KMS-11 (cell line): ENCODE results near the gene FANCC.

Source experiments
- H2AFZ ChIP-seq: fragments of 200-600 bp; sonication (generic); 2 replicates; pipeline ENCODE4 v1.6.1; 2016; ENCODE audit warnings: antibody characterized with exemption, mixed run types, low read depth
- H3K27ac ChIP-seq: fragments of 200-600 bp; sonication (generic); 2 replicates; pipeline ENCODE4 v1.6.1; 2016; ENCODE audit warnings: mild to moderate bottlenecking, mixed run types
- H3K27me3 ChIP-seq: fragments of 200-600 bp; sonication (generic); 2 replicates; pipeline ENCODE4 v1.6.1; 2017; ENCODE audit warnings: mild to moderate bottlenecking, low read depth, mixed run types, moderate library complexity; ENCODE audit not compliant: insufficient read depth
- H3K36me3 ChIP-seq: fragments of 200-600 bp; sonication (generic); 2 replicates; pipeline ENCODE4 v1.6.1; 2017; ENCODE audit warnings: mild to moderate bottlenecking, mixed run types; ENCODE audit not compliant: insufficient read depth
- H3K4me1 ChIP-seq: fragments of 200-600 bp; sonication (generic); 2 replicates; pipeline ENCODE4 v1.6.1; 2016; ENCODE audit warnings: mild to moderate bottlenecking, low read depth, mixed run types; ENCODE audit not compliant: poor library complexity, severe bottlenecking
- H3K4me2 ChIP-seq: fragments of 200-600 bp; sonication (generic); 2 replicates; pipeline ENCODE4 v1.7.0; 2016; ENCODE audit warnings: mild to moderate bottlenecking, mixed run types
- H3K4me3 ChIP-seq: fragments of 200-600 bp; sonication (generic); IDR thresholded peaks from 2 replicates; pipeline ENCODE4 v1.6.1; 2017; ENCODE audit warnings: low read depth, low read length, mixed read lengths; ENCODE audit not compliant: insufficient read depth
- H3K79me2 ChIP-seq: fragments of 200-600 bp; sonication (generic); 2 replicates; pipeline ENCODE4 v1.6.1; 2016; ENCODE audit warnings: low read depth, mixed run types; ENCODE audit not compliant: insufficient read depth
- H3K9ac ChIP-seq: fragments of 200-600 bp; sonication (generic); 2 replicates; pipeline ENCODE4 v1.6.1; 2016; ENCODE audit warnings: mild to moderate bottlenecking, mixed run types
- H4K20me1 ChIP-seq: fragments of 200-600 bp; sonication (generic); 2 replicates; pipeline ENCODE4 v1.6.1; 2016; ENCODE audit warnings: mild to moderate bottlenecking, mixed run types; ENCODE audit not compliant: insufficient read depth
- CTCF ChIP-seq: fragments of 200-600 bp; sonication (generic); conservative IDR thresholded peaks from 2 replicates; pipeline ENCODE4 v1.6.1; 2017; ENCODE audit warnings: low read depth, mild to moderate bottlenecking, antibody characterized with exemption, low read length, moderate library complexity, mixed read lengths

Gene FANCC

GRCh38 chr9:95097279-95097678, 220.2 kb downstream of the FANCC start:
- H4K20me1 ChIP-seq: no peaks in the 10 kb centered on the region
- H3K4me2 ChIP-seq: no peak overlapping the region
- H3K27ac ChIP-seq: no peak overlapping the region
- no peak overlapping the region for H3K9ac ChIP-seq
- H3K27me3 ChIP-seq: no peaks in the 10 kb centered on the region
- TF ChIP-seq CTCF: no peak
- H3K36me3 ChIP-seq: no peaks in the 10 kb centered on the region
- H3K4me3 ChIP-seq: no peak overlapping the region
- no peak overlapping the region for H2AFZ ChIP-seq
- H3K4me1 ChIP-seq: peaks cover 3% of the 10 kb centered on the region
- no peaks in the 10 kb centered on the region for H3K79me2 ChIP-seq

GRCh38 chr9:95096807-95097206, 220.7 kb downstream of the FANCC start:
- Histone ChIP-seq H3K27ac (no peak overlapping the region), H3K4me1 (peaks cover 5% of the 10 kb centered on the region), H3K4me2 (no peak overlapping the region), H4K20me1 (no peaks in the 10 kb centered on the region), H3K9ac (no peak overlapping the region), H2AFZ (no peak overlapping the region), H3K36me3 (no peaks in the 10 kb centered on the region), H3K27me3 (no peaks in the 10 kb centered on the region), H3K4me3 (no peak overlapping the region), H3K79me2 (no peaks in the 10 kb centered on the region)
- TF ChIP-seq CTCF: no peak

- no peak overlapping the region for H3K4me3 ChIP-seq
- H3K27ac ChIP-seq: no peak overlapping the region
- H4K20me1 ChIP-seq: no peaks in the 10 kb centered on the region
- no peaks in the 10 kb centered on the region for H3K79me2 ChIP-seq
- peaks cover 5% of the 10 kb centered on the region for H3K4me1 ChIP-seq
- H3K4me2 ChIP-seq: no peak overlapping the region
- no peaks in the 10 kb centered on the region for H3K36me3 ChIP-seq
- H3K27me3 ChIP-seq: no peaks in the 10 kb centered on the region
- no peak overlapping the region for H3K9ac ChIP-seq
- no peak overlapping the region for H2AFZ ChIP-seq
- no peak for TF ChIP-seq CTCF
These were observed 221.1 kb downstream of the FANCC start for GRCh38 chr9:95096381-95096780.

- no peak overlapping the region for H3K27ac ChIP-seq
- H3K27me3 ChIP-seq: no peaks in the 10 kb centered on the region
- H3K79me2 ChIP-seq: no peaks in the 10 kb centered on the region
- no peak overlapping the region for H3K4me3 ChIP-seq
- no peak overlapping the region for H3K4me2 ChIP-seq
- no peak overlapping the region for H3K9ac ChIP-seq
- no peaks in the 10 kb centered on the region for H3K36me3 ChIP-seq
- H4K20me1 ChIP-seq: no peaks in the 10 kb centered on the region
- H3K4me1 ChIP-seq: peaks cover 5% of the 10 kb centered on the region
- no peak for TF ChIP-seq CTCF
- H2AFZ ChIP-seq: no peak overlapping the region
These were observed 221.7 kb downstream of the FANCC start for GRCh38 chr9:95095641-95096355.
